DMS114 treated with DMSO at 0.1 percent for 48 hours (cell line): ENCODE data around the gene HEMGN.
A peak's percentile ranks its signal among the peaks of the same experiment; 100 is the strongest.

Experiments used
- DNase-seq: peaks from one replicate; lab custom pipeline; 2025; ENCODE audit not compliant: unreplicated experiment; lab: John Stamatoyannopoulos, UW

The HEMGN gene

GRCh38 chr9:97900738-97901565 lies 37.0 kb downstream of the HEMGN start:
- DNase-seq = peak; percentile 32

DNA sequence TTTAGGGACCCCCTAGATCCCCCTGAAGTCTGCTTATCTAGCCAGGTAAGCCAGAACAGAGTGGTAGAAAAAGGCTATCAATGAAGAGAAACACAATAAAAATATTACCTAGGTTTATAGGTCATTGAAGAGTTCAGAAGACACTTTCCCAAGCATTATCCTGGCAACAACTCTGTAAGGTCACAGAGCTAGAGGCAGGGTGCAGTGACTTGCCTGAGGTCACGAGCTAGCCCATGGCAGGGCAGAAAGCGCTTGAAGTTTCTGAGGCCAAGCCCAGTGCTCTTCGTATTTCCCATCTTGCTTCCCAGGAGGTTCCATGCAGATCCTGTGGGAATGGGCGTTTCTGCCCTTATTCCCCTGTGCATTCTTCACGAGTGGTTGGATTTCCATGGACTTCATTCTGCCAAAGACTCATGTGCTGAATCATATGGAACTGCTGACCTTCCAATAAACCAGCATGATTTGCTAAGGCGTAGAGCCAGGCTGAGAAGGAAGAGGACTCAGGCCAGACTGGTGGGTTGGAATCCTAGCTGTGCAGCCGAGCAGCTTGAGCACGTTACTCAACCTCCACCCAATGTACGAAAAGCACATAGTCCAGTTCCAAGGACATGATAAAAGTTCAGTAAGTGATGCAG lies 37.8 kb downstream of the HEMGN start:
- no peak for DNase-seq

DNA sequence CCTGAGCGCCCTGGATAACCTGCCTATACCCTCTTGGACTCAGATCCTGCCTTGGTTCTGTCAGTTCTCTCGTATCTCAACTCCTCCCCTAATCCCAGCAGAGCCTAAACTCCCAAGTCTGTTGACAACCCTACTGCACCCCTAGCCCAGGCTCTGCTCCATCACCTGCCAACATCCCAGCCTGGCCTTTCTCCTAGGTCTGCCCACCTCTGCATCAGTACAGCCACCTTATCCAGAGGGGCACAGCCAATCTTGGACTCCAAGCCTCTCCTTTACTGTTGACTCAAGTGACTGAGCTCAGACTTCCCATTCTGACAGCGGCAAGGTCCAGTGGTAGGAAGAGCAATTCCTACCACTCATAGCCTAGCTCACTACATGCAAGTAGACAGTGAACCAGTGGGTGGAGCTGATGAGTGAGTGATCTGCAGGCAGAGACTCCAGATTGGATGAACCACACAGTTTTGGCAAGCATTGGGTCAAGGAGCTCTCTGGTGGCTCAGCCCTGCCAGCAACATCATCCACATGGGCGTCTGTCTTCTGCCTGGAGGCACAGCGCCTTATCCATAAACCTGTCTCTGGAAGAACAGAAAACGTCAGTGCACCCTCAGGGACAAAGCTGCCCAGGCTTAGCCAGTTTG lies 42.2 kb downstream of the HEMGN start:
- DNase-seq = no peak

GRCh38 chr9:97895211-97895610 lies 42.8 kb downstream of the HEMGN start:
- no peak for DNase-seq

DNA sequence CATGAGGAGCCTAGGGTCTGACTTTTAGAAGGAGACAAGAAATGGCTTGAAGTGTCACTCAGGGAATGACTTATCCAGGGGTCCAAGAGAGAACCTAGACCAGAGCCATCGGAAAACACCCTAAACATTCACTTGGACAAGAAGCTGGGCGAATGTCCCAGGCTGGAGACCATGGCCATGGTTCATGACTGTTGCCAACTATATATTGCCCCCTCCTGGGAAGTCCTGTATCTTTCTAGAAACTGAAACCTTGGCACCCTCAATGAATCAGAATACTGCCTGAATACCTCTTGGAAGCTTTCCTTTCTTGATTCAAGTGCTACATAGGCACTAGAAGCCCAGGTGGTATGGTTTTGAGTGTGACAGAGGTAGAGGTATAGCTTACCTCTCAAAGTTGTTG lies 45.6 kb downstream of the HEMGN start:
- no peak for DNase-seq

DNA sequence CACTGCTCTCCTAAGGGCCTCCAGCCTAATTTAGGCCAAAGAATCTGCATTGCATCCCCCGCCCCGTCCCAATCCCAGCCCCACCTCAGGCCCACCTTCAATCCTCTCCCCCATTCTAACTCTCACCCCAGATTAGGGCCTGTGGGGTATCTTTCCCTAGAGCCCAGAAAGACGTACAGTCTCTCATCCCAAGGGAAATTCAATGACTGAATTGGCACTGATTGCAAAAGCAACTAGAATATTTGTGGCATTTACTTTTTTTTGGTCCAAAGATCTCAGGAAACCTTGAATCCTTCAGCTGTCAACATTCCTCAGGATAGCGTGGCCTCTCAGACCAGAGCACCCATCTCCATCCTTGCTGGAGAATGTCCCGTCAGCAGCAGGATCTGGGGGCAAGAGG lies 46.2 kb downstream of the HEMGN start:
- no peak for DNase-seq

DNA sequence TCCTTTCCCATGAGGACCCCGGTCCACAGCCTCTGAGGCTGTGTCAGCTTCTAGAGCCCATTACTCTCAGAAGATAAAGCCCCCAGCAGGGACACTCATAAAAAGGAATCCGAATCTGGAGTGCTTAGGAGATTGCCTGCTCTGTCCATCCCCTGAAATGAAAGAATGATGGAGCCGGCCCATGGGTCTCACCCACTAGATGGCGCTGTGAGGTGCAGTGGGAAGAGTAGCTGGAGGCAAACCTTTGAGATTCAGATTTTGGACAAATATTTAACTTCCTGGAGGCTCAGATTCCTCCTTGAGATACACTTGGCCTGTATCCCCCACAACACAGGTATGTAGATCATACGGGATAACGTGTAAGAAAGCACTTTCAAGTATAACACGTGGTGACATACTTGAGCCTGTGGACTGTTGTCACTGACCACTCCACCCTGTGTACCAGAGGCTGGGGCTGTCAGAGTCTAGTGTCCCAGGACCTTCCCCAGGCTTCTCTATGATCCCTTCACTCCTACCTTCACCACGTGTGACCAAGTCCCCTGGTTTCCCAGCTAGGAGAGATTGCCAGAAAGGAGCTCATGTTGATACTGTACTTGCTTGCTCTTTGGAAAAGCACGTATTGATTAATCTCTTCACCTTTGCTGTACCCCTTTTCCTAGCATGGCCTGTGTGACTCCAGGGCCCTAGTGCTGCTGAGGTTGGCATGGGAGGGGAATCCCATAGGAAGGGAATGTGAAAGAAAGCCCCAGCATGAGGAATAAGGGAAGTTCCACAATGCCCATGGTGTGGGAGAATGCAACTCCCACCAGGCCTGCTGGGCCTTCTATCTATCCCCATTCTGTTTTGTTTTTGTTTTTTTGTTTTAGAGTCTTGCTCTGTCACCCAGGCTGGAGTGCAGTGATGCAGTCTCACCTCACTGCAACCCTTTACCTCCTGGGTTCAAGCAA lies 47.8 kb downstream of the HEMGN start:
- no peak for DNase-seq

GRCh38 chr9:97880336-97880735 lies 57.6 kb downstream of the HEMGN start:
- DNase-seq = no peak
